Measurements from ENCODE around the gene ABCA1.
"Not testable (repeated sequence)": the region's sequence is repeated elsewhere in the genome, so short reads cannot be mapped to it uniquely, and the experiment has no call there.

DNA sequence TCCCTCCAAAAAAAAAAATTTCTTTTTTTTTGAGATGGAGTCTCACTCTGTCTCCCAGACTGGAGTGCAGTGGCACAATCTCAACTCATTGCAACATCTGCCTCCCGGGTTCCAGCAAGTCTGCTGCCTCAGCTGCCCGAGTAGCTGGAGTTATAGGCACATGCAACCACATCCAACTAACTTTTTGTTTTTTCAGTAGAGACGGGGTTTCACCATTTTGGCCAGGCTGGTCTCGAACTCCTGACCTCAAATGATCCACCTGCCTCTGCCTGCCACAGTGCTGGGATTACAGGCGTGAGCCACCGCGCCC lies 7.5 kb upstream of the ABCA1 start:
- not testable (repeated sequence) for TF ChIP-seq CEBPB (IDR thresholded peaks at IDR 0.05; ENCODE audit: borderline replicate concordance in 1 of 2, low read depth in 2 of 2, low read length in 2 of 2); NFYB (IDR thresholded peaks at IDR 0.05; ENCODE audit: insufficient read depth, low read depth, low read length); SMC3 (IDR thresholded peaks at IDR 0.05; ENCODE audit: borderline replicate concordance, low read length); EP300 (IDR thresholded peaks at IDR 0.05; ENCODE audit: borderline replicate concordance in 1 of 2, control insufficient read depth in 1 of 2, low read depth in 2 of 2, low read length in 2 of 2); SRF (IDR thresholded peaks at IDR 0.05; ENCODE audit: low read depth in 2 of 2, low read length in 2 of 2); EZH2 (IDR thresholded peaks at IDR 0.05; ENCODE audit: borderline replicate concordance, control insufficient read depth, low read depth, low read length); NR2F1 (conservative IDR thresholded peaks at IDR 0.05); TARDBP (IDR thresholded peaks at IDR 0.05; ENCODE audit: borderline replicate concordance); POLR2A (IDR thresholded peaks at IDR 0.05; ENCODE audit: low read depth, low read length); YY1 (IDR thresholded peaks at IDR 0.05; ENCODE audit: low read depth, low read length); HDGF (IDR thresholded peaks at IDR 0.05); DPF2 (IDR thresholded peaks at IDR 0.05)
- TF ChIP-seq, protein P1, sequence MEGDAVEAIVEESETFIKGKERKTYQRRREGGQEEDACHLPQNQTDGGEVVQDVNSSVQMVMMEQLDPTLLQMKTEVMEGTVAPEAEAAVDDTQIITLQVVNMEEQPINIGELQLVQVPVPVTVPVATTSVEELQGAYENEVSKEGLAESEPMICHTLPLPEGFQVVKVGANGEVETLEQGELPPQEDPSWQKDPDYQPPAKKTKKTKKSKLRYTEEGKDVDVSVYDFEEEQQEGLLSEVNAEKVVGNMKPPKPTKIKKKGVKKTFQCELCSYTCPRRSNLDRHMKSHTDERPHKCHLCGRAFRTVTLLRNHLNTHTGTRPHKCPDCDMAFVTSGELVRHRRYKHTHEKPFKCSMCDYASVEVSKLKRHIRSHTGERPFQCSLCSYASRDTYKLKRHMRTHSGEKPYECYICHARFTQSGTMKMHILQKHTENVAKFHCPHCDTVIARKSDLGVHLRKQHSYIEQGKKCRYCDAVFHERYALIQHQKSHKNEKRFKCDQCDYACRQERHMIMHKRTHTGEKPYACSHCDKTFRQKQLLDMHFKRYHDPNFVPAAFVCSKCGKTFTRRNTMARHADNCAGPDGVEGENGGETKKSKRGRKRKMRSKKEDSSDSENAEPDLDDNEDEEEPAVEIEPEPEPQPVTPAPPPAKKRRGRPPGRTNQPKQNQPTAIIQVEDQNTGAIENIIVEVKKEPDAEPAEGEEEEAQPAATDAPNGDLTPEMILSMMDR (IDR thresholded peaks at IDR 0.05 in 2 of 3, conservative IDR thresholded peaks at IDR 0.05 in 1 of 3; ENCODE audit: control insufficient read depth in 2 of 3, extremely low read depth in 1 of 3, insufficient read depth in 1 of 3, low read depth in 3 of 3, low read length in 3 of 3), result not testable (repeated sequence)
- TF ChIP-seq, protein P2, sequence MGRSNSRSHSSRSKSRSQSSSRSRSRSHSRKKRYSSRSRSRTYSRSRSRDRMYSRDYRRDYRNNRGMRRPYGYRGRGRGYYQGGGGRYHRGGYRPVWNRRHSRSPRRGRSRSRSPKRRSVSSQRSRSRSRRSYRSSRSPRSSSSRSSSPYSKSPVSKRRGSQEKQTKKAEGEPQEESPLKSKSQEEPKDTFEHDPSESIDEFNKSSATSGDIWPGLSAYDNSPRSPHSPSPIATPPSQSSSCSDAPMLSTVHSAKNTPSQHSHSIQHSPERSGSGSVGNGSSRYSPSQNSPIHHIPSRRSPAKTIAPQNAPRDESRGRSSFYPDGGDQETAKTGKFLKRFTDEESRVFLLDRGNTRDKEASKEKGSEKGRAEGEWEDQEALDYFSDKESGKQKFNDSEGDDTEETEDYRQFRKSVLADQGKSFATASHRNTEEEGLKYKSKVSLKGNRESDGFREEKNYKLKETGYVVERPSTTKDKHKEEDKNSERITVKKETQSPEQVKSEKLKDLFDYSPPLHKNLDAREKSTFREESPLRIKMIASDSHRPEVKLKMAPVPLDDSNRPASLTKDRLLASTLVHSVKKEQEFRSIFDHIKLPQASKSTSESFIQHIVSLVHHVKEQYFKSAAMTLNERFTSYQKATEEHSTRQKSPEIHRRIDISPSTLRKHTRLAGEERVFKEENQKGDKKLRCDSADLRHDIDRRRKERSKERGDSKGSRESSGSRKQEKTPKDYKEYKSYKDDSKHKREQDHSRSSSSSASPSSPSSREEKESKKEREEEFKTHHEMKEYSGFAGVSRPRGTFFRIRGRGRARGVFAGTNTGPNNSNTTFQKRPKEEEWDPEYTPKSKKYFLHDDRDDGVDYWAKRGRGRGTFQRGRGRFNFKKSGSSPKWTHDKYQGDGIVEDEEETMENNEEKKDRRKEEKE (IDR thresholded peaks at IDR 0.05), result not testable (repeated sequence)
